Right ventricle myocardium inferior (tissue), 1 donor: Measurements from ENCODE around the gene CRYBG2. TPM values are rescaled to one million over a fixed set of nuclear protein-coding genes. Genes with fewer than 3 reads are reported as not detected.
"Not testable (repeated sequence)": the region's sequence is repeated elsewhere in the genome, so short reads cannot be mapped to it uniquely, and the experiment has no call there.

ENCODE experiments used
- ATAC-seq: fragments of 200-7000 bp; cut with Tn5 transposase; one replicate; pipeline ENCODE4 v1.9.1; 2020; ENCODE audit warnings: mild to moderate bottlenecking, moderate library complexity
- DNase-seq: peaks from one replicate; pipeline ENCODE4 v3.0.0; 2021; ENCODE audit errors: missing footprints
- intact Hi-C: fragments of 100-400 bp; cut with DNase I; formaldehyde crosslinking; loops from one replicate; pipeline ENCODE4 v1.11.0; 2022
- total RNA-seq: library from RNA; stranded (reverse); fragmentation: NEBNext Ultra II Directional; extraction: Animal tissue kit (Norgen Biotek cat#: 25700); gene quantifications from one replicate; pipeline ENCODE4 v1.2.1, GENCODE V29; 2021
- donor health status: DM: no; HTN: yes; CAD: no; lungs with severe emphysema.

Gene CRYBG2
- total RNA-seq, 1 donor from 2014 or later = not detected

GRCh38 chr1:26306290-26307229 is 47.4 kb downstream of the CRYBG2 start, which contains the start of gene UBXN11:
UBXN11 (minus strand) TSS chr1:26306636; CDS start chr1:26302883, 3,753 bp downstream.
- peak; percentile 94 for ATAC-seq
- intact Hi-C loops = no loop called here
- DNase-seq = peak; percentile 96

- DNase-seq (no peak), ATAC-seq (no peak)
- intact Hi-C loops = no loop called here
Observed at GRCh38 chr1:26305667-26306289, 48.2 kb downstream of the CRYBG2 start.

GRCh38 chr1:26302733-26303405 is 51.1 kb downstream of the CRYBG2 start:
- intact Hi-C loops = no loop called here
- ATAC-seq (peak; percentile 59), DNase-seq (no peak)

- intact Hi-C loops = no loop called here
- DNase-seq = no peak
- no peak for ATAC-seq
Observed at GRCh38 chr1:26300578-26301275, 53.2 kb downstream of the CRYBG2 start.

- DNase-seq = no peak
- intact Hi-C loops = no loop called here
- ATAC-seq = no peak
Observed at GRCh38 chr1:26297791-26298124, 56.2 kb downstream of the CRYBG2 start.

- intact Hi-C loops = no loop called here
Observed at GRCh38 chr1:26297057-26297790, 56.7 kb downstream of the CRYBG2 start.

GRCh38 chr1:26296340-26297056 is 57.4 kb downstream of the CRYBG2 start:
- DNase-seq (no peak), ATAC-seq (no peak)
- intact Hi-C loops = no loop called here

More at GRCh38 chr1:26297057-26297790, 56.7 kb downstream of the CRYBG2 start:
- no peak for DNase-seq
- no peak for ATAC-seq

- DNase-seq = no peak
- ATAC-seq = no peak
- intact Hi-C loops = no loop called here
Observed at GRCh38 chr1:26295194-26296138, 58.5 kb downstream of the CRYBG2 start.

GRCh38 chr1:26293911-26294463 is 59.9 kb downstream of the CRYBG2 start:
- no peak for DNase-seq
- intact Hi-C loops = no loop called here
- no peak for ATAC-seq

GRCh38 chr1:26292735-26293134 is 61.2 kb downstream of the CRYBG2 start:
- DNase-seq, intact Hi-C loops, ATAC-seq: not testable (repeated sequence)

GRCh38 chr1:26291939-26292338 is 62.0 kb downstream of the CRYBG2 start:
- intact Hi-C loops = no loop called here
- DNase-seq = no peak
- no peak for ATAC-seq

- ATAC-seq = no peak
Observed at GRCh38 chr1:26291433-26291832, 62.5 kb downstream of the CRYBG2 start.

GRCh38 chr1:26290882-26291261 is 63.1 kb downstream of the CRYBG2 start:
- ATAC-seq (peak; percentile 6), DNase-seq (no peak)
- intact Hi-C loops = no loop called here

More at GRCh38 chr1:26291433-26291832, 62.5 kb downstream of the CRYBG2 start:
- DNase-seq = no peak
- intact Hi-C loops = no loop called here

- intact Hi-C loops = no loop called here
- ATAC-seq (no peak), DNase-seq (no peak)
Observed at GRCh38 chr1:26290122-26290881, 63.6 kb downstream of the CRYBG2 start.

- DNase-seq = peak; percentile 81
- intact Hi-C loops = no loop called here
- ATAC-seq = no peak
Observed at GRCh38 chr1:26289158-26290059, 64.5 kb downstream of the CRYBG2 start.
